ENCODE results near the gene ARID5B. TPM values are rescaled to one million over a fixed set of nuclear protein-coding genes. Genes with fewer than 3 reads are reported as not detected.

ARID5B gene
- total RNA-seq, 1 experiment from 2014 or later, result 0.04 TPM

DNA sequence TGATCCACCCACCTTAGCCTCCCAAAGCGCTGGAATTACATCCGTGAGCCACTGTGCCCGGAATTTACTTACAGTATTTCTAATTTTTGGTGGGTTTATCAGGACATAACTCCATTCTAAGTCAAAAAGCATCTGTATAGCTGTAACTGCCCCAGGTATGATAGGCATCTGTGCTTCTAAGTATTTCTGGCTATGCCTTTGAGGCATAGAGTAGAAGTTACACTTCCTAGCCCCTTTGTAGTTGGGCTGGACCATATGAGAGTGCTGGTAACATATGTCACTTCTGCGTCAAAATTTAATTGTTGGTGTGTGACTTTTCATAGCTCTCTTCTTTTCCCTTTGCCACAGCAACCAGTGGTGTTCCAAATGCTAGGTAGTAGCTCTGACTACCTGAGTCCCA is 213.8 kb downstream of the ARID5B start:
- Mint-ChIP-seq H3K27ac (no peak overlapping the region), H3K36me3 (ENCODE audit: insufficient read depth in 1 of 3, low read depth in 3 of 3) (no peaks in the 10 kb centered on the region), H3K4me1 (peaks cover 0 to 1% of the 10 kb centered on the region in 2 experiments; a peak in 1 of 4 replicates), H3K4me3 (no peak overlapping the region), H3K27me3 (ENCODE audit: low read depth) (no peaks in the 10 kb centered on the region), H3K9me3 (no peaks in the 10 kb centered on the region)
- no peak overlapping the region for H2BK20ac ChIP-seq (ENCODE audit: low read depth, low read length, poor library complexity, severe bottlenecking)
- H3K23ac ChIP-seq (ENCODE audit: insufficient read length, low read depth, low read length), result no peak overlapping the region
- no peak overlapping the region for H2BK12ac ChIP-seq (ENCODE audit: insufficient read length, low read depth, low read length)
- no peak overlapping the region for H2BK120ac ChIP-seq (ENCODE audit: low read depth, low read length, poor library complexity, severe bottlenecking)
- H3K18ac ChIP-seq (ENCODE audit: insufficient read length, low read depth, low read length), result no peak overlapping the region
- no peak overlapping the region for H2AK5ac ChIP-seq (ENCODE audit: insufficient read length, low read length)
- H3K79me1 ChIP-seq (ENCODE audit: insufficient read depth, low read depth, low read length, poor library complexity, severe bottlenecking), result no peaks in the 10 kb centered on the region
- no peak overlapping the region for H4K8ac ChIP-seq (replicated peaks; ENCODE audit: insufficient read length, low read depth, low read length)
- no peak overlapping the region for H4K5ac ChIP-seq (ENCODE audit: insufficient read length, low read depth, low read length)
- H2AFZ ChIP-seq (ENCODE audit: low read length), result no peak overlapping the region
- H3T11ph ChIP-seq (ENCODE audit: low read length), result no peak overlapping the region
- H2BK15ac ChIP-seq (ENCODE audit: low read depth, low read length), result no peak overlapping the region
- no CpG with 5 or more reads among the region's 4 CpGs for WGBS (ENCODE audit: extremely low coverage, insufficient read length, low lambda C conversion rate)
- H3K4me1 ChIP-seq (ENCODE audit: insufficient read depth, low read length), result no peaks in the 10 kb centered on the region
- DNase-seq, result no peak
- H3K14ac ChIP-seq (ENCODE audit: insufficient read depth, low read length), result no peak overlapping the region
- no peak overlapping the region for H3K4me2 ChIP-seq (ENCODE audit: insufficient read depth, insufficient read length, low read length)
- no peak overlapping the region for H3K9ac ChIP-seq (ENCODE audit: extremely low read depth, insufficient read length, low read length)
- no peaks in the 10 kb centered on the region for H3K27me3 ChIP-seq (ENCODE audit: insufficient read depth, low read length)
- no peak overlapping the region for H2BK5ac ChIP-seq (ENCODE audit: insufficient read length, low read length)
- H3K23me2 ChIP-seq (ENCODE audit: insufficient read length, low read depth, low read length, poor library complexity, severe bottlenecking), result no peaks in the 10 kb centered on the region
- no peaks in the 10 kb centered on the region for H3K79me2 ChIP-seq (ENCODE audit: insufficient read depth, low read length)
- no peak overlapping the region for H4K91ac ChIP-seq (ENCODE audit: insufficient read length, low read depth, low read length)
- no peak overlapping the region for H3K27ac ChIP-seq (ENCODE audit: insufficient read length, low read depth, low read length)
- H3K9me3 ChIP-seq (ENCODE audit: control insufficient read depth, low read depth, low read length), result no peaks in the 10 kb centered on the region
- no peak overlapping the region for H3K4ac ChIP-seq (ENCODE audit: low read depth, low read length)
- H4K20me1 ChIP-seq (ENCODE audit: control insufficient read depth, insufficient read depth, insufficient read length), result no peaks in the 10 kb centered on the region
- no peak overlapping the region for H3K56ac ChIP-seq (ENCODE audit: insufficient read length, low read depth, low read length)
- TF ChIP-seq, protein P1, sequence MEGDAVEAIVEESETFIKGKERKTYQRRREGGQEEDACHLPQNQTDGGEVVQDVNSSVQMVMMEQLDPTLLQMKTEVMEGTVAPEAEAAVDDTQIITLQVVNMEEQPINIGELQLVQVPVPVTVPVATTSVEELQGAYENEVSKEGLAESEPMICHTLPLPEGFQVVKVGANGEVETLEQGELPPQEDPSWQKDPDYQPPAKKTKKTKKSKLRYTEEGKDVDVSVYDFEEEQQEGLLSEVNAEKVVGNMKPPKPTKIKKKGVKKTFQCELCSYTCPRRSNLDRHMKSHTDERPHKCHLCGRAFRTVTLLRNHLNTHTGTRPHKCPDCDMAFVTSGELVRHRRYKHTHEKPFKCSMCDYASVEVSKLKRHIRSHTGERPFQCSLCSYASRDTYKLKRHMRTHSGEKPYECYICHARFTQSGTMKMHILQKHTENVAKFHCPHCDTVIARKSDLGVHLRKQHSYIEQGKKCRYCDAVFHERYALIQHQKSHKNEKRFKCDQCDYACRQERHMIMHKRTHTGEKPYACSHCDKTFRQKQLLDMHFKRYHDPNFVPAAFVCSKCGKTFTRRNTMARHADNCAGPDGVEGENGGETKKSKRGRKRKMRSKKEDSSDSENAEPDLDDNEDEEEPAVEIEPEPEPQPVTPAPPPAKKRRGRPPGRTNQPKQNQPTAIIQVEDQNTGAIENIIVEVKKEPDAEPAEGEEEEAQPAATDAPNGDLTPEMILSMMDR (conservative IDR thresholded peaks at IDR 0.05), result no peak
